ENCODE measurements around the gene KDM4E. TPM values are rescaled to one million over a fixed set of nuclear protein-coding genes. Genes with fewer than 3 reads are reported as not detected.
"Not testable (repeated sequence)": the region's sequence is repeated elsewhere in the genome, so short reads cannot be mapped to it uniquely, and the experiment has no call there.

Gene KDM4E
- total RNA-seq, 1 donor from 2014 or later = not detected

- no peaks in the 10 kb centered on the region for H3K9me3 Mint-ChIP-seq
- DNase-seq (ENCODE audit: low spot score) = no peak
- no peak overlapping the region for H3K27ac Mint-ChIP-seq
- H3K4me3 Mint-ChIP-seq = no peak overlapping the region
- H3K27me3 Mint-ChIP-seq (ENCODE audit: insufficient read depth) = no peaks in the 10 kb centered on the region
- H3K4me1 Mint-ChIP-seq (ENCODE audit: low read depth) = no peaks in the 10 kb centered on the region
- H3K36me3 Mint-ChIP-seq (ENCODE audit: low read depth) = no peaks in the 10 kb centered on the region
- intact Hi-C loops (cut with micrococcal nuclease) = no loop called here
Measured at GRCh38 chr11:95028357-95028756, 3.3 kb downstream of the KDM4E start.

GRCh38 chr11:95033051-95033450 lies 8.0 kb downstream of the KDM4E start:
- intact Hi-C loops (cut with micrococcal nuclease) = no loop called here
- H3K27ac Mint-ChIP-seq = no peak overlapping the region
- no peak overlapping the region for H3K4me3 Mint-ChIP-seq
- no peaks in the 10 kb centered on the region for H3K4me1 Mint-ChIP-seq (ENCODE audit: low read depth)
- H3K9me3 Mint-ChIP-seq = no peaks in the 10 kb centered on the region
- no peaks in the 10 kb centered on the region for H3K36me3 Mint-ChIP-seq (ENCODE audit: low read depth)
- peaks cover 12% of the 10 kb centered on the region for H3K27me3 Mint-ChIP-seq (ENCODE audit: insufficient read depth)
- no peak for DNase-seq (ENCODE audit: low spot score)

GRCh38 chr11:95035316-95035715 lies 10.3 kb downstream of the KDM4E start:
- Mint-ChIP-seq H3K4me3 (no peak overlapping the region), H3K36me3 (ENCODE audit: low read depth) (peaks cover 2% of the 10 kb centered on the region), H3K27ac (no peak overlapping the region), H3K9me3 (no peaks in the 10 kb centered on the region), H3K4me1 (ENCODE audit: low read depth) (no peaks in the 10 kb centered on the region), H3K27me3 (ENCODE audit: insufficient read depth) (peaks cover 20% of the 10 kb centered on the region)
- intact Hi-C loops (cut with micrococcal nuclease) = no loop called here
- DNase-seq (ENCODE audit: low spot score) = no peak

- H3K27ac Mint-ChIP-seq; DNase-seq (ENCODE audit: low spot score); H3K36me3 Mint-ChIP-seq (ENCODE audit: low read depth); H3K9me3 Mint-ChIP-seq; intact Hi-C loops (cut with micrococcal nuclease); H3K4me1 Mint-ChIP-seq (ENCODE audit: low read depth); H3K4me3 Mint-ChIP-seq: not testable (repeated sequence)
- H3K27me3 Mint-ChIP-seq (ENCODE audit: insufficient read depth) = peaks cover 22% of the 10 kb centered on the region
Measured at GRCh38 chr11:95037356-95038035, 12.4 kb downstream of the KDM4E start.

GRCh38 chr11:95042239-95042638 lies 17.2 kb downstream of the KDM4E start:
- Mint-ChIP-seq H3K36me3 (ENCODE audit: low read depth) (peaks cover 2% of the 10 kb centered on the region), H3K27me3 (ENCODE audit: insufficient read depth) (peaks cover 26% of the 10 kb centered on the region), H3K9me3 (no peaks in the 10 kb centered on the region), H3K4me3 (no peak overlapping the region), H3K27ac (no peak overlapping the region), H3K4me1 (ENCODE audit: low read depth) (no peaks in the 10 kb centered on the region)
- no peak for DNase-seq (ENCODE audit: low spot score)
- intact Hi-C loops (cut with micrococcal nuclease) = no loop called here

GRCh38 chr11:95042906-95043305 lies 17.8 kb downstream of the KDM4E start:
- no peak overlapping the region for H3K4me3 Mint-ChIP-seq
- H3K4me1 Mint-ChIP-seq (ENCODE audit: low read depth) = no peaks in the 10 kb centered on the region
- DNase-seq (ENCODE audit: low spot score) = no peak
- peaks cover 2% of the 10 kb centered on the region for H3K36me3 Mint-ChIP-seq (ENCODE audit: low read depth)
- H3K27me3 Mint-ChIP-seq (ENCODE audit: insufficient read depth) = peaks cover 26% of the 10 kb centered on the region
- H3K27ac Mint-ChIP-seq = no peak overlapping the region
- H3K9me3 Mint-ChIP-seq = no peaks in the 10 kb centered on the region
- intact Hi-C loops (cut with micrococcal nuclease) = no loop called here

GRCh38 chr11:95044010-95044409 lies 19.0 kb downstream of the KDM4E start:
- no peak for DNase-seq (ENCODE audit: low spot score)

GRCh38 chr11:95045812-95046211 lies 20.8 kb downstream of the KDM4E start:
- intact Hi-C loops (cut with micrococcal nuclease) = no loop called here

More at GRCh38 chr11:95044010-95044409, 19.0 kb downstream of the KDM4E start:
- Mint-ChIP-seq H3K4me1 (ENCODE audit: low read depth) (no peaks in the 10 kb centered on the region), H3K27ac (no peak overlapping the region), H3K36me3 (ENCODE audit: low read depth) (no peaks in the 10 kb centered on the region), H3K9me3 (no peaks in the 10 kb centered on the region), H3K27me3 (ENCODE audit: insufficient read depth) (peaks cover 29% of the 10 kb centered on the region), H3K4me3 (no peak overlapping the region)
- intact Hi-C loops (cut with micrococcal nuclease) = no loop called here

GRCh38 chr11:95049122-95049521 lies 24.1 kb downstream of the KDM4E start, which contains the start of gene KDM4F:
KDM4F (plus strand) TSS chr11:95049422.
- intact Hi-C loops (cut with micrococcal nuclease); H3K9me3 Mint-ChIP-seq; DNase-seq (ENCODE audit: low spot score); H3K27ac Mint-ChIP-seq; H3K36me3 Mint-ChIP-seq (ENCODE audit: low read depth); H3K4me3 Mint-ChIP-seq; H3K4me1 Mint-ChIP-seq (ENCODE audit: low read depth): not testable (repeated sequence)
- peaks cover 27% of the 10 kb centered on the region for H3K27me3 Mint-ChIP-seq (ENCODE audit: insufficient read depth)

More at GRCh38 chr11:95045812-95046211, 20.8 kb downstream of the KDM4E start:
- H3K4me1 Mint-ChIP-seq (ENCODE audit: low read depth) = no peaks in the 10 kb centered on the region
- H3K36me3 Mint-ChIP-seq (ENCODE audit: low read depth) = no peaks in the 10 kb centered on the region
- H3K4me3 Mint-ChIP-seq = no peak overlapping the region
- H3K27me3 Mint-ChIP-seq (ENCODE audit: insufficient read depth) = peaks cover 30% of the 10 kb centered on the region
- H3K9me3 Mint-ChIP-seq = no peaks in the 10 kb centered on the region
- H3K27ac Mint-ChIP-seq = no peak overlapping the region
- no peak for DNase-seq (ENCODE audit: low spot score)

- intact Hi-C loops (cut with micrococcal nuclease) = no loop called here
- H3K4me3 Mint-ChIP-seq = no peak overlapping the region
- H3K27me3 Mint-ChIP-seq (ENCODE audit: insufficient read depth) = peaks cover 25% of the 10 kb centered on the region
- H3K27ac Mint-ChIP-seq = no peak overlapping the region
- no peaks in the 10 kb centered on the region for H3K36me3 Mint-ChIP-seq (ENCODE audit: low read depth)
- H3K4me1 Mint-ChIP-seq (ENCODE audit: low read depth) = peaks cover 6% of the 10 kb centered on the region
- no peak for DNase-seq (ENCODE audit: low spot score)
- H3K9me3 Mint-ChIP-seq = no peaks in the 10 kb centered on the region
Measured at GRCh38 chr11:95050595-95051202, 25.6 kb downstream of the KDM4E start.

GRCh38 chr11:95054356-95054755 lies 29.3 kb downstream of the KDM4E start:
- Mint-ChIP-seq H3K4me3 (no peak overlapping the region), H3K9me3 (no peaks in the 10 kb centered on the region), H3K27ac (no peak overlapping the region), H3K27me3 (ENCODE audit: insufficient read depth) (peaks cover 21% of the 10 kb centered on the region), H3K4me1 (ENCODE audit: low read depth) (peaks cover 6% of the 10 kb centered on the region), H3K36me3 (ENCODE audit: low read depth) (no peaks in the 10 kb centered on the region)
- intact Hi-C loops (cut with micrococcal nuclease) = no loop called here
- DNase-seq (ENCODE audit: low spot score) = no peak

GRCh38 chr11:95055283-95055897 lies 30.3 kb downstream of the KDM4E start:
- Mint-ChIP-seq H3K27ac (no peak overlapping the region), H3K36me3 (ENCODE audit: low read depth) (no peaks in the 10 kb centered on the region), H3K27me3 (ENCODE audit: insufficient read depth) (peaks cover 23% of the 10 kb centered on the region), H3K4me3 (no peak overlapping the region), H3K4me1 (ENCODE audit: low read depth) (peaks cover 6% of the 10 kb centered on the region), H3K9me3 (no peaks in the 10 kb centered on the region)
- no peak for DNase-seq (ENCODE audit: low spot score)
- intact Hi-C loops (cut with micrococcal nuclease) = no loop called here

- Mint-ChIP-seq H3K36me3 (ENCODE audit: low read depth) (no peaks in the 10 kb centered on the region), H3K27ac (no peak overlapping the region), H3K4me1 (ENCODE audit: low read depth) (peaks cover 6% of the 10 kb centered on the region), H3K4me3 (no peak overlapping the region), H3K27me3 (ENCODE audit: insufficient read depth) (peaks cover 33% of the 10 kb centered on the region), H3K9me3 (no peaks in the 10 kb centered on the region)
- intact Hi-C loops (cut with micrococcal nuclease) = no loop called here
- DNase-seq (ENCODE audit: low spot score) = no peak
Measured at GRCh38 chr11:95057959-95058358, 32.9 kb downstream of the KDM4E start.

Measured in activated T-helper 1 cell treated with anti-CD3 and anti-CD28 coated beads, Interleukin-12 subunit alpha, Interleukin-12 subunit beta, Interleukin-2, Interleukin-4 antibody, amounts not matched to agents 30 ng/mL and 10 ng/mL and 1 ng/mL, durations not matched to agents 14 hours and 24 hours and 36 hours (primary cell).